ENCODE data around the gene POLR1G. TPM values are rescaled to one million over a fixed set of nuclear protein-coding genes. Genes with fewer than 3 reads are reported as not detected.
"Not testable (repeated sequence)": the region's sequence is repeated elsewhere in the genome, so short reads cannot be mapped to it uniquely, and the experiment has no call there.

The POLR1G gene
- polyA plus RNA-seq, 1 donor, result 3.3 TPM

GRCh38 chr19:45391871-45392665 is 14.4 kb upstream of the POLR1G start:
- DNase-seq, result no peak

GRCh38 chr19:45395821-45396617 is 10.4 kb upstream of the POLR1G start:
- no peak for DNase-seq

- no peak for DNase-seq
These were observed 6.3 kb upstream of the POLR1G start for GRCh38 chr19:45400192-45400591.

GRCh38 chr19:45401815-45402214 is 4.6 kb upstream of the POLR1G start:
- no peak for DNase-seq

- DNase-seq, result no peak
These were observed 4.0 kb upstream of the POLR1G start for GRCh38 chr19:45402298-45403061.

GRCh38 chr19:45403272-45403671 is 3.2 kb upstream of the POLR1G start:
- DNase-seq, result no peak

GRCh38 chr19:45403781-45404556 is 2.5 kb upstream of the POLR1G start:
- DNase-seq, result no peak

- DNase-seq, result no peak
These were observed 1.6 kb upstream of the POLR1G start, which contains the start of gene PPP1R13L for GRCh38 chr19:45404557-45405434. PPP1R13L (minus strand) TSS chr19:45405069; CDS start chr19:45398318, 6,751 bp downstream.

GRCh38 chr19:45405435-45406225 is 814 bp upstream of the POLR1G start:
- DNase-seq, result no peak

- DNase-seq, result no peak
These were observed 589 bp downstream of the POLR1G start for GRCh38 chr19:45407091-45407375.

- not testable (repeated sequence) for DNase-seq
These were observed 1.1 kb downstream of the POLR1G start for GRCh38 chr19:45407585-45407984.

GRCh38 chr19:45408121-45408520 is 1.7 kb downstream of the POLR1G start:
- DNase-seq, result no peak

- DNase-seq, result no peak
These were observed 2.5 kb downstream of the POLR1G start for GRCh38 chr19:45408830-45409556.

GRCh38 chr19:45409557-45409920 is 3.1 kb downstream of the POLR1G start:
- DNase-seq, result no peak

GRCh38 chr19:45410330-45410729 is 3.9 kb downstream of the POLR1G start:
- DNase-seq, result not testable (repeated sequence)

- DNase-seq, result no peak
These were observed 7.1 kb downstream of the POLR1G start for GRCh38 chr19:45413497-45413896.

- no peak for DNase-seq
These were observed 8.0 kb downstream of the POLR1G start for GRCh38 chr19:45414468-45414867.

- DNase-seq, result no peak
These were observed 10.7 kb downstream of the POLR1G start for GRCh38 chr19:45417151-45417550.

GRCh38 chr19:45418802-45419201 is 12.4 kb downstream of the POLR1G start:
- no peak for DNase-seq
